OCI-LY7 (cell line): ENCODE data around the gene CRTAP. TPM values are rescaled to one million over a fixed set of nuclear protein-coding genes. Genes with fewer than 3 reads are reported as not detected.
"Not testable (repeated sequence)": the region's sequence is repeated elsewhere in the genome, so short reads cannot be mapped to it uniquely, and the experiment has no call there.

Source experiments
- BruUV-seq: library from RNA; stranded (reverse); fragments of 400-500 nt; replicated peaks from 2 replicates; lab custom pipeline; 2021; lab: Mats Ljungman, UMichigan
- CTCF ChIA-PET: fragments of 300-600 bp; sonication (Branson Sonifier 250); formaldehyde crosslinking; loops from one replicate; lab custom pipeline; 2022; ENCODE audit warnings: antibody characterized with exemption; ENCODE audit not compliant: unreplicated experiment; lab: Charles Lee
- POLR2A ChIA-PET: fragments of 300-600 bp; sonication (Branson Sonifier 250); formaldehyde crosslinking; loops from one replicate; lab custom pipeline; 2022; ENCODE audit warnings: antibody characterized with exemption; lab: Charles Lee
- DNase-seq: peaks from one replicate; pipeline ENCODE4 v3.0.0-alpha.2; 2015; ENCODE audit warnings: low spot score
- H2AFZ ChIP-seq: fragments of 200-600 bp; sonication (generic), shearing (Covaris generic); 2 replicates; pipeline ENCODE4 v1.6.1; 2014; ENCODE audit warnings: mild to moderate bottlenecking, antibody characterized with exemption, low read length, moderate library complexity
- H3K27ac ChIP-seq: fragments of 200-600 bp; sonication (generic); 2 replicates; pipeline ENCODE4 v1.5.1; 2014; ENCODE audit warnings: mixed run types, low read depth, mild to moderate bottlenecking, moderate library complexity, low read length, inconsistent platforms; ENCODE audit not compliant: poor library complexity, severe bottlenecking
- H3K36me3 ChIP-seq: fragments of 200-600 bp; sonication (generic); 2 replicates; pipeline ENCODE4 v1.6.1; 2014; ENCODE audit warnings: mild to moderate bottlenecking, antibody characterized with exemption, low read length, moderate library complexity, mixed read lengths; ENCODE audit not compliant: insufficient read depth
- H3K4me1 ChIP-seq: fragments of 200-600 bp; sonication (generic); 2 replicates; pipeline ENCODE4 v1.5.1; 2014; ENCODE audit warnings: mild to moderate bottlenecking, low read length; ENCODE audit not compliant: insufficient read depth, poor library complexity, severe bottlenecking
- H3K4me2 ChIP-seq: fragments of 200-600 bp; sonication (generic); 2 replicates; pipeline ENCODE4 v1.6.1; 2014; ENCODE audit warnings: mild to moderate bottlenecking, low read length
- H3K4me3 ChIP-seq: fragments of 200-600 bp; sonication (generic); 2 replicates; pipeline ENCODE4 v1.5.1; 2014; ENCODE audit warnings: mild to moderate bottlenecking, low read depth, low read length; ENCODE audit not compliant: poor library complexity, severe bottlenecking
- H3K79me2 ChIP-seq: fragments of 200-600 bp; sonication (generic); 2 replicates; pipeline ENCODE4 v1.6.1; 2016; ENCODE audit warnings: low read depth, mild to moderate bottlenecking, low read length, moderate library complexity, mixed read lengths; ENCODE audit not compliant: insufficient read depth
- H3K9me2 ChIP-seq: fragments of 200-600 bp; sonication (generic); 2 replicates; pipeline ENCODE4 v1.6.1; 2016; ENCODE audit warnings: mild to moderate bottlenecking, low read length, mixed read lengths; ENCODE audit not compliant: insufficient read depth
- H3K9me3 ChIP-seq: fragments of 200-600 bp; sonication (generic); 2 replicates; pipeline ENCODE4 v1.6.1; 2014; ENCODE audit warnings: mild to moderate bottlenecking, mixed run types, low read length, mixed read lengths
- H4K20me1 ChIP-seq: fragments of 200-600 bp; sonication (generic); 2 replicates; pipeline ENCODE4 v1.6.1; 2014; ENCODE audit warnings: mild to moderate bottlenecking, antibody characterized with exemption, low read length, moderate library complexity, mixed read lengths; ENCODE audit not compliant: insufficient read depth
- EZH2phosphoT487 ChIP-seq: fragments of 200-600 bp; sonication (generic); IDR thresholded peaks from 2 replicates; pipeline ENCODE4 v1.6.1; 2018; ENCODE audit warnings: low read depth, borderline replicate concordance, mild to moderate bottlenecking, mixed run types, antibody characterized with exemption, low read length, moderate library complexity, mixed read lengths
- intact Hi-C: fragments of 100-400 bp; cut with micrococcal nuclease; formaldehyde crosslinking; loops from one replicate; pipeline ENCODE4 v1.10.0; 2022; ENCODE audit not compliant: unreplicated experiment
- total RNA-seq, 2 experiments: library from RNA; depleted of rRNA in 1 of 2; stranded (reverse); fragments of >200 nt in 1 of 2; shearing (Covaris generic) in 1 of 2; gene quantifications; 2 replicates each; pipeline ENCODE4 v1.2.3, GENCODE V29; 2014 to 2022
- TF ChIP-seq, protein P1 (sequence below): fragments of 200-600 bp; sonication (generic); conservative IDR thresholded peaks from 2 replicates; pipeline ENCODE4 v1.5.1; 2014; ENCODE audit warnings: mild to moderate bottlenecking, antibody characterized with exemption, low read length, moderate library complexity, mixed read lengths

CRTAP gene
- total RNA-seq, 2 experiments from 2014 or later = 19.2 to 53.7 TPM

DNA sequence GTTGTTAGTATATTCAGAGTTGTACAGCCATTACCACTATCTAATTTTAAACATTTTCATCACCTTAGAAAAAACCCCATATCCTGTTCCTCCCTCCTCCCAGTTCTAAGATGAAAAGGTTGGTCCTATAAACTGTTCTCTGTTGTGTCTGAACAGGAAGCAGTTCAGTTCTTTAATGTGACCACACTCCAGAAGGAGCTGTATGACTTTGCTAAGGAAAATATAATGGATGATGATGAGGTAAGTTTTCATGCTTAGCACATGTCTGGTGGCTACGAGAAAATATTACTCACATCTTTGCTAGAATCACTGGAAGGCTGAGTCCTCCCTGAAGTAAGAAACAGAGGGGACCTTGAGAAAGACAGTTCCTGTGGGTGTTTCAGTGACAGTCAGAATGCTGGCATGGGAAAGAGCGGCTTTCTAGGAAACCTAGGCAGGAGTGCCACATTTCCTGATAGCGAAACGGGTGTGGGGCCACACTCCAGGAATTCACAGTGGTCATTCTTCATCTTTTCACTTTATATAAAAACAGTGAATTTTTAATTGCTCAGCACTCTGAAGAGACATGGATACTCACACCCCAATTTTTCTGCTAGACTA is 20.3 kb downstream of the CRTAP start:
- Histone ChIP-seq H3K4me2 (no peak overlapping the region), H3K4me3 (no peak overlapping the region), H3K9me2 (no peaks in the 10 kb centered on the region), H3K79me2 (no peaks in the 10 kb centered on the region), H3K4me1 (no peaks in the 10 kb centered on the region), H2AFZ (no peak overlapping the region), H4K20me1 (no peaks in the 10 kb centered on the region), H3K36me3 (peaks cover 60% of the 10 kb centered on the region), H3K27ac (no peak overlapping the region), H3K9me3 (no peaks in the 10 kb centered on the region)
- POLR2A ChIA-PET = interaction anchor here (1.2 kb wide), 1 partner anchor 219 kb away, joined by 3 read pairs; no protein-coding TSS in a partner anchor
- intact Hi-C loops = no loop called here
- no peak for DNase-seq
- no TSS peak for BruUV-seq
- CTCF ChIA-PET = no interaction called here
- TF ChIP-seq, protein P1, sequence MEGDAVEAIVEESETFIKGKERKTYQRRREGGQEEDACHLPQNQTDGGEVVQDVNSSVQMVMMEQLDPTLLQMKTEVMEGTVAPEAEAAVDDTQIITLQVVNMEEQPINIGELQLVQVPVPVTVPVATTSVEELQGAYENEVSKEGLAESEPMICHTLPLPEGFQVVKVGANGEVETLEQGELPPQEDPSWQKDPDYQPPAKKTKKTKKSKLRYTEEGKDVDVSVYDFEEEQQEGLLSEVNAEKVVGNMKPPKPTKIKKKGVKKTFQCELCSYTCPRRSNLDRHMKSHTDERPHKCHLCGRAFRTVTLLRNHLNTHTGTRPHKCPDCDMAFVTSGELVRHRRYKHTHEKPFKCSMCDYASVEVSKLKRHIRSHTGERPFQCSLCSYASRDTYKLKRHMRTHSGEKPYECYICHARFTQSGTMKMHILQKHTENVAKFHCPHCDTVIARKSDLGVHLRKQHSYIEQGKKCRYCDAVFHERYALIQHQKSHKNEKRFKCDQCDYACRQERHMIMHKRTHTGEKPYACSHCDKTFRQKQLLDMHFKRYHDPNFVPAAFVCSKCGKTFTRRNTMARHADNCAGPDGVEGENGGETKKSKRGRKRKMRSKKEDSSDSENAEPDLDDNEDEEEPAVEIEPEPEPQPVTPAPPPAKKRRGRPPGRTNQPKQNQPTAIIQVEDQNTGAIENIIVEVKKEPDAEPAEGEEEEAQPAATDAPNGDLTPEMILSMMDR = no peak
- no peak for TF ChIP-seq EZH2phosphoT487

DNA sequence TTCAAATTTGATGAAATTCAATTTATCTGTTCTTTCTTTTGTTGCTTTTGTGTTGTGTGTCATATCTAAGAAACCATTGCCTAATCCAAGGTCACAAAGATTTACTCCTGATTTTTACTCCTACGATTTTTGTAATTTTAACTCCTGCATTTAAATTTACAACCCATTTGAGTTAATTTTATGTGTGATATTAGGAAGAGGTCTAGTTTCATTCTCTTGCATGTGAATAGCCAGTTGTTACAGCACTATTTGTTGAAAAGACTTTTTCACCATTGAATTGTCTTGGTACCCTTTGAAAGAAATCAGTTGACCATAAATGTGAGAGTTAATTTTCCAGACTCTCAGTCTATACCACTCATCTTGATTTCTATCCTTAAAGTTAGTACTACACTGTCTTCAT is 23.9 kb downstream of the CRTAP start:
- no peaks in the 10 kb centered on the region for H3K79me2 ChIP-seq
- H3K9me2 ChIP-seq = no peaks in the 10 kb centered on the region
- H3K4me2 ChIP-seq = no peak overlapping the region
- intact Hi-C loops = no loop called here
- BruUV-seq = no TSS peak
- ChIA-PET CTCF (no interaction called here), POLR2A (interaction anchor here (0.6 to 0.7 kb wide), 3 partner anchors 41 to 160 kb away, joined by 3 read pairs; no protein-coding TSS in a partner anchor)
- no peaks in the 10 kb centered on the region for H3K4me1 ChIP-seq
- H3K36me3 ChIP-seq = peaks cover 56% of the 10 kb centered on the region
- no peaks in the 10 kb centered on the region for H4K20me1 ChIP-seq
- H3K4me3 ChIP-seq = no peak overlapping the region
- no peaks in the 10 kb centered on the region for H3K9me3 ChIP-seq
- H2AFZ ChIP-seq = no peak overlapping the region
- TF ChIP-seq, protein P1 = no peak
- no peak for TF ChIP-seq EZH2phosphoT487
- no peak for DNase-seq
- H3K27ac ChIP-seq = no peak overlapping the region

DNA sequence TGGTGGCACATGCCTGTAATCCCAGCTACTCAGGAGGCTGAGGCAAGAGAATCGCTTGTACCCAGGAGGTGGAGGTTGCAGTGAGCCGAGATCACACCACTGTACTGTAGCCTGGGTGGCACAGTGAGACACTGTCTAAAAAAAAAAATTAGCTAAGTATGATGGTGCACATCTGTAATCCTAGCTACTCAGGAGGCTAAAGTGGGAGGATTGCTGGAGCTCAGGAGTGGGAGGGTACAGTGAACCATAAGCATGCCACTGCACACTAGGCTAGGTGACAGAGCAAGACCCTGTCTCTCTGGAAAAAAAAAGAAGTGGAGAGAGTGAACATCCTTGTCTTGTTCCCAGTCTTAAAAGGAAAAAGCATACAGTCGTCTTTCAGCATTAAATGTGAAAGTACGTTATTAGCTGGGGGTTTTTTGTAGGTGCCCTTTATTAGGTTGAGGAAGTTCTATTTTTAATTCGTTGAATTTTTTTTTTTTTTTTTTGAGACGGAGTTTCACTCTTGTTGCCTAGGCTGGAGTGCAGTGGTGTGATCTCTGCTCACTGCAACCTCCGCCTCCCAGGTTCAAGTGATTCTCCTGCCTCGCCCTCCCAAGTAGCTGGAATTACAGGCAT is 25.3 kb downstream of the CRTAP start:
- H3K36me3 ChIP-seq = peaks cover 51% of the 10 kb centered on the region
- H4K20me1 ChIP-seq, H3K4me3 ChIP-seq, H3K79me2 ChIP-seq, H2AFZ ChIP-seq, intact Hi-C loops, H3K4me2 ChIP-seq, CTCF ChIA-PET, H3K4me1 ChIP-seq, H3K9me3 ChIP-seq, DNase-seq, H3K9me2 ChIP-seq, H3K27ac ChIP-seq, BruUV-seq: not testable (repeated sequence)
- POLR2A ChIA-PET = interaction anchor here (1.3 kb wide), 1 partner anchor 13 kb away, joined by 3 read pairs; no protein-coding TSS in a partner anchor
